ENCODE results near the gene WFIKKN1.

WFIKKN1 gene

DNA sequence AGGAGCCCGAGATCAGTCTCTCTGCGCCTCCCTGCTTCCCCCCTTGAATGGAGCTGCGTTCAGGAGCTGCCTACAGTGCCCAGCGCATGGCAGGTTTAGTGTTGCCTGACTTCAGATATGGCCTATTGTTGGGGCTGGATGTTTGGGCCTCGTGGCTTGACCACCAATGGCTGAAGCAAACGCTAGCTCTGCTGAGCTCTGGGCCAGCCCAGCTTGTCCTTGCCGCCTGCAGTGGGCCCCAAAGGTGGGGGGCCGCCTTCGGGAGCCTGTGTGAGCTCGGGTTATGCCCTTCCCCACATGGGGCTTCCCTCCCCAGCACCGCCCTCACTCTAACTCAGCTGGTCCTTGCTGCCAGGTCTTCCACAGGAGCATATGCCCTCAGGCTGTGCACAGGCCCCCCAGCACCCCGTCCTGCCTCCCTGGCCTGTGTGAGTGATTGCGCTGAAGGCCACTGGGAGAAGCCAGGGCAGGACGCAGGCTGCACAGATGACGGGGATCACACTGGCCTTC, 7.3 kb downstream of the WFIKKN1 start:
- no peak for DNase-seq

- DNase-seq: no peak
Measured at GRCh38 chr16:638836-639235, 8.1 kb downstream of the WFIKKN1 start.

DNA sequence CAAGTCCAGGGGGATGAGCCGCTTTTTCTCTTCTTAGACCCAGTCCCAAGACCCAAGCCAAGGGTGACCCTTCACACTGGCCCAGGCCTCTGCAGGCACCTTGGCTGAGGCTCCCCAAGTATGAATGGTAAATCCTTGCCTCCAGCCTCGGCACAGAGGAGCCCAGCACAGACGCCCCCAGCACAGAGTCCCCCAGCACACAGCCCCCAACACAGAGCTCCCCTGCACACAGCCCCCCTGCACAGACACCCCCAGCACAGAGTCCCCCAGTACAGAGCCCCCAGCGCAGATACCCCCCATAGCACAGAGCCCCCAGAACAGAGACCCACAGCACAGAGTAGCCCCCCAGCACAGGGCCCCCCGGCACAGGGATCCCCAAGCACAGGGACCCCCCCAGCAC, 9.8 kb downstream of the WFIKKN1 start:
- no peak for DNase-seq

DNA sequence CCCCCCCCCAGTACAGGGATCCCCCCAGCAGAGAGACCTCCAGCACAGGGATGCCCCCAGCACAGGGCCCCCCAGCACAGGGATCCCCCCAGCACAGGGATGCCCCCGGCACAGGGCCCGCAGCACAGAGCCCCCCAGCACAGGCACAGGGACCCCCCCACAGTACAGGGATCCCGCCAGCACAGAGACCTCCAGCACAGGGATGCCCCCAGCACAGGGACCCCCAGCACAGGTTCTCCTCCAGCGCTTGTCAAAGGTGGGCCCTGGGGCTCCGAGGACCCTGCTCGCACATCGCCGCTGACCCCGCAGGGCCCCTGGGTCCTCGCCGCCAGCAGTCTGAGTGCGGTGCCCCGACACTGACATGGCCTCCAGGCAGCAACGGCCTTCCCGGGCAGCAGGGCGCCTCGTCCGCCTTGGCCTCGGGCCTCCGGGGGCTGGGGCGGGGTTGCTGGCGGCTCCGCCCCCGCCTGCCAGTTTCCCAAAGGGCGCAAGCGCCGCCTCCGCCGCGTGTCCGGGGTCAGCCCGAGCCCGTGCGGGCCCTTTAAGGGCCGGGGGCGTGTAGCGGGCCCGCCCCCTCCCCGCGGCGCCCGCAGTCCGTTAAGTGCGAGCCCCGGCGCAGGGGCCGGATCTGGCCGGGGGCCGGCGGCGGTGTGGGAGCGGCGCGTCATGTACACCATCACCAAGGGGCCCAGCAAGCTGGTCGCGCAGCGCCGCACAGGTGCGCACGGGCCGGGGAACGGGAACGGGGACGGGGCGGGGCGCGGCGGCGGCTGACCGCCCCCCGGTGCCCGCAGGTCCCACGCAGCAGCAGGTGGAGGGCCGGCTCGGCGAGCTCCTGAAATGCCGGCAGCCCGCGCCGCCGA, 10.8 kb downstream of the WFIKKN1 start, which contains the start of gene MCRIP2:
TSS of gene MCRIP2 (plus strand) at position 503 of the 863 bp plus-strand sequence. CDS start at position 667, 164 bp downstream.
- DNase-seq: peak; percentile 84

- peak; percentile 60 for DNase-seq
Measured at GRCh38 chr16:642189-643049, 11.6 kb downstream of the WFIKKN1 start.

DNA sequence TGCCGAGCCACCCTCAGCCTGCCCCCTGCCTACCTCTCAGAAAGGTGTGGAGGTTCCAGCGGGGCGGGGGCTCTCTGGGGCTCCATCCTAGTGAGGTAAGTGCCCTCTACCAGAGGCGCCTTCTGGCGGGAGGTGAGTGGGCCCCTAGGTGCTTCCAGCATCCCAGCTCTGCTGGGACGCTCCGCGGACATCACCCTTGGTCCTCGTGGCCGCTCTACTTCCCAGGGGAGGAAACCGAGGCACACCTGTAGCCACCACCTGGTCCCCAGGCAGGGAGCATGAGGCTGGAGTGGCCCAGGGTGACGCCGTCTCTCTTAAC, 12.2 kb downstream of the WFIKKN1 start:
- no peak for DNase-seq

DNA sequence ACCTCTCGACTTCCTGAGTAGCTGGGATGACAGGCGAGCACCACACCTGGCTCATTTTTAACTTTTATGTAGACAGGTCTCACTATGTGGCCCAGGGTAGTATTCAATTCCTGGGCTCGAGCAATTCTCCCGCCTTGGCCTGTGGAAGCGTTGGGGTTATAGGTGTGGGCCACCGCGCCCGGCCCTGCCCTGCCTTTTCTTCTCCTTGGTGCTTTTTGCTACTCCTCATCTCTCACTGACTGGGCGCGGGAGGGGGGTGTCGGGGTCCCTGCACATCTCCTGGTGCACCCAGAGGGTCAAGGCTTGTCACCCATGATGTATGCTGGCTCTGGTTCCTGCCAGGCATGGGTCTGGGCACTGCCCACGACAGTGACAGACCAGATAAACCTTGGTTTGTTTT, 13.8 kb downstream of the WFIKKN1 start:
- DNase-seq: no peak

DNA sequence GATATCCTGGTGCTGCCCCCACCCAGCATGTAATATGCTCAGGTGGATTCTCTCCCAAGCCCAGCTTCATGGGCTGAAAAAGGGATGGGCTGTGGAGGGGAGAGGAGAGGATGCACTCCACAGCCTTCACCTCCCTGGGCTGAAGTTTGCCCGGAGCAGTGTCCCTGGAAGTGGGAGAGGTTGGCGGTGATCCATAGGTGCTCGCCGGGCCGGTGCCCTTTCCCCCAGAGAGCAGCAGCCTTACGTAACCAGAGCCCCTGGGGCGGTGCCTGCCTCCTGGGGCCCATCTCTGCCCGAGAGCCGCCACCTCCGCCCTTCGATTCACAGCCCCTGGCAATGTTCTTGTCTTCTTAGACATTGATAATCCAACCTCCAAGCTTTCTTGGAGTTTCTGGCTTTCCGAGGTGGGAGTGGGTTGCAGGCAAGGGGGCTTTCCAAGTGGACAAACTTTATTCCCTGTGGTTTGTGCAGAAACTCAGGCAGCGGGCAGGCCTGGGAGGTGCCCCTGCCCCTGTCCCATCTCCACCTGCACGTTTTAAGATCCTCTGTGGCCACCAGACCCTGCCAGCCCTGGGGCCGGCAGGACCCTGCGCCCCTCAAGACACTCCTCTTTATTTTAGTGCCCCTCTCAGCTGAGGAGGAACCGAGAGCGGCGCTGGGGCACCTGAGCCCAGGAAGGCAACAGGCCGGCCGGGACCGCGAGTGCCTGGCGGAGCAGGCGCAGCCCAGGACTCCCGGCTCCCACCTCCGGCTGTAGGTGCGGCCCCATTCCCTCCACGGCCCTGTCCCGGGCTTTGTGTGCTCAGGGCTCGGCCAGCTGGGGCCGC, 15.3 kb downstream of the WFIKKN1 start:
- DNase-seq: no peak

GRCh38 chr16:646679-647172, 15.9 kb downstream of the WFIKKN1 start:
- DNase-seq: no peak

DNA sequence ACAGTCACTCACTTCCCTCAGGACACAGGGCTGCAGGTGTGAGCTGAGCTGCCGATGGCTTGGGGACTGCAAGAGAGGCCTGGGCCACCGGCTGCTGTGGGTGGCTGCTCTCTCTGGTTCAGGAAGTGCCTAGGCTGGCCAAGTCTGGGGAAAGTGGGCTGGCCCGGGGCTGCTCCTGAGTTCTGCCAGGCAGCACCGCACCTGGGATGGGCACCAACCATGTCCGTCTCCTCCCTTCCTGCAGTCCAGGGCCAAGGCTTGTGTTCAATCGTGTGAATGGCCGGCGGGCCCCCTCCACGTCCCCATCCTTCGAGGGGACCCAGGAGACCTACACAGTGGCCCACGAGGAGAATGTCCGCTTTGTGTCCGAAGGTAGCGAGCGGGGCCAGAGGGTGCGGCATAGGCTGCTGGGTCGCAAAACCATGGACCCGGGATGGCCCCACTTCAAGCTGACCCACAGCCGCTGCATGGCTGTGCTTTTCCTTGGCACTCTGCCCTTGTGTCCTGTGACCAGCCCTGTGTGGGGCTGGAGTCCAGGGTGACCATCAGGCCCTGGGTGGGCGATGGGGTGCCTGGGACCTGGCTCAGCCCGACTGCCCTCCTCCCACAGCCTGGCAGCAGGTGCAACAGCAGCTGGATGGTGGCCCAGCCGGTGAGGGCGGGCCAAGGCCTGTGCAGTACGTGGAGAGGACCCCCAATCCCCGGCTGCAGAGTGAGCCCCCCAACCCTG, 16.6 kb downstream of the WFIKKN1 start:
- DNase-seq: no peak

GRCh38 chr16:648071-648780, 17.4 kb downstream of the WFIKKN1 start:
- peak; percentile 74 for DNase-seq

DNA sequence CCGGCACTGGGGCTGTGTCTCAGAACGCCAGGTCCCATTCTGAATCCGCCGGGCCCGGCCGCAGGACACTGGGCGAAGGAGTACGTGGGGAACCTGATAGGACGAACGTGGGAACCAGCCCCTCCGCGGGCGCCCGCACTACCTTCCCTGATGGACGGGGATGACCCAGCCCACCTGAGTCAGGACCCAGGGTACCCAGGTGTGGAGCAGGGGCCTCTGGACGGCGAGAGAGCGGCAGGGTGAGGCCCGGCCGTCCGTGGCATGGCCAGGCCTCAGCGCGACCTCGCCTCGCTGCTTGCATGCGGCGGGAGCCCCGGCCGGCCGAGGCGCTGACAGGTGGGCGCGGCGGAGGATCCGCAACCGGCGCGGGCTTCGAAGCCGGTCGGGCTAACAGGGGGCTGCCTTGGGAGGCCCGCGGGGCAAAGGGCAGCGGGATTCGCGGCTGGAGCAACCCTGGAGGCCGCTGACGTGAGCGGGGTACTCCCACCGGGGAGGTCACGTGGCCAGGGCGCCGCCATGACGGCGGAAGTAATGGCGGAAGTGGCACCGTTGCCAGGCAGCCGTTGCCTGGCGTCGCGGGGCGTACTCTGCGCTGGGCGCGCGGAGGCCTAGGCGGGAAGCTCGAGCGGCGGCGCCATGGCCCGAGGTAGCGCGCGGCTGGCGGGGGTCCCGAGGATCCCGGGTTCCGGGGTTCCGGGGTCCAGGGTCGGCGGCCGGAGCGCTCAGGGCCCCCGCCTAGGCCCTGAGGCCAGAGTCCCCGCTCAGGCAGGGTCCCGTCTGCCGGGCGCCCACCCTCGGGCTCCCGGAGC, 18.2 kb downstream of the WFIKKN1 start, which contains the start of gene WDR90:
TSS of gene WDR90 (plus strand) at position 585 of the 809 bp plus-strand sequence. CDS start at position 637, 52 bp downstream.
- DNase-seq: peak; percentile 95

GRCh38 chr16:649631-650030, 18.8 kb downstream of the WFIKKN1 start:
- DNase-seq: peak; percentile 40

DNA sequence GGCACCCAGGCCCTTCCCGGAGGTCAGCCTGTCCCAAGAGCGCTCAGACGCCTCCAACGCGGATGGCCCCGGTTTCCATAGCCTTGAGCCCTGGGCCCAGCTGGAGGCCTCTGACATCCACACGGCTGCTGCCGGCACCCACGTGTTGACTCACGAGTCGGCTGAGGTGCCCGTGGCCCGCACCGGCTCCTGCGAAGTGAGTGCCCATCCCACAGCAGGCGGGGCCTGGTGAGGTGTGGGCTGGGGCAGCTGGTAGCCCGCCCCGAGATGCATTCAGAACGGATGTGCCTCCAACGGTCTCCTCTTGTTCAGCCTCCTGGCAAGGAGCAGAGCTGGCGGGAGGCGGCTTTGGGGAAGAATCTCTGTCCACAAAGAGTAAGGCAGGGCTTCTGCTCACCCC, 21.1 kb downstream of the WFIKKN1 start:
- DNase-seq: no peak

GRCh38 chr16:652454-653305, 21.9 kb downstream of the WFIKKN1 start:
- DNase-seq: no peak

GRCh38 chr16:654034-654433, 23.2 kb downstream of the WFIKKN1 start:
- no peak for DNase-seq

GRCh38 chr16:657487-657886, 26.7 kb downstream of the WFIKKN1 start:
- DNase-seq: no peak

GRCh38 chr16:658679-659571, 28.1 kb downstream of the WFIKKN1 start:
- DNase-seq: no peak
